DND-41 (cell line): Measurements from ENCODE around the gene MCC.

Experiments used
- ATAC-seq: fragments of 200-7000 bp; cut with Tn5 transposase; 3 replicates; pipeline ENCODE4 v1.9.1; 2021; ENCODE audit warnings: low read depth; ENCODE audit not compliant: insufficient read depth
- DNase-seq: peaks from one replicate; pipeline ENCODE4 v3.0.0-alpha.2; 2020
- H2AFZ ChIP-seq: 2 replicates; pipeline ENCODE4 v1.6.0; 2012; ENCODE audit warnings: low read depth, low read length
- H3K27ac ChIP-seq: 2 replicates; pipeline ENCODE4 v1.5.1; 2012; ENCODE audit warnings: low read length, inconsistent platforms
- H3K27me3 ChIP-seq: fragments of 200-600 bp; sonication (generic); 2 replicates; pipeline ENCODE4 v1.6.0; 2012; ENCODE audit warnings: low read length, mild to moderate bottlenecking, inconsistent platforms; ENCODE audit not compliant: insufficient read depth, poor library complexity
- H3K36me3 ChIP-seq: 2 replicates; pipeline ENCODE4 v1.5.1; 2012; ENCODE audit warnings: low read length, inconsistent platforms; ENCODE audit not compliant: insufficient read depth
- H3K4me1 ChIP-seq: 2 replicates; pipeline ENCODE4 v1.5.1; 2012; ENCODE audit warnings: mild to moderate bottlenecking, low read length; ENCODE audit not compliant: insufficient read depth
- H3K4me2 ChIP-seq: 2 replicates; pipeline ENCODE4 v1.6.0; 2012; ENCODE audit warnings: mild to moderate bottlenecking, moderate library complexity, low read length, inconsistent platforms; ENCODE audit not compliant: insufficient read depth
- H3K4me3 ChIP-seq, 2 experiments: fragments of 200-600 bp in 1 of 2; shearing (Covaris generic) in 1 of 2; 2 replicates each; pipeline ENCODE4 v1.5.1; 2012 to 2016; ENCODE audit warnings: inconsistent platforms in 2 of 2, low read length in 2 of 2, mild to moderate bottlenecking in 2 of 2, low read depth in 1 of 2, moderate library complexity in 1 of 2
- H3K79me2 ChIP-seq: 2 replicates; pipeline ENCODE4 v1.6.0; 2012; ENCODE audit warnings: low read length, inconsistent platforms; ENCODE audit not compliant: insufficient read depth
- H3K9ac ChIP-seq: 2 replicates; pipeline ENCODE4 v1.6.0; 2012; ENCODE audit warnings: low read depth, mild to moderate bottlenecking, inconsistent platforms, low read length, moderate library complexity
- H3K9me3 ChIP-seq: 2 replicates; pipeline ENCODE4 v1.5.1; 2012; ENCODE audit warnings: low read length, moderate library complexity, mild to moderate bottlenecking, inconsistent platforms; ENCODE audit not compliant: insufficient read depth, severe bottlenecking
- H4K20me1 ChIP-seq: 2 replicates; pipeline ENCODE4 v1.6.0; 2012; ENCODE audit warnings: low read length; ENCODE audit not compliant: insufficient read depth
- EZH2 ChIP-seq: IDR thresholded peaks from 3 replicates; pipeline ENCODE4 v1.6.1; 2012; ENCODE audit warnings: borderline replicate concordance, low read depth, mild to moderate bottlenecking, moderate library complexity, low read length, inconsistent platforms; ENCODE audit not compliant: severe bottlenecking
- TF ChIP-seq, protein P1 (sequence below): IDR thresholded peaks from 2 replicates; pipeline ENCODE4 v1.5.1; 2012; ENCODE audit warnings: borderline replicate concordance, low read length, moderate library complexity, mild to moderate bottlenecking; ENCODE audit not compliant: poor library complexity, severe bottlenecking; ENCODE audit errors: extremely low read depth

The MCC gene

GRCh38 chr5:113513384-113514288 lies 25.4 kb upstream of the MCC start, which contains the start of gene YTHDC2:
Gene YTHDC2 (plus strand): TSS chr5:113513694. CDS start chr5:113513896, 202 bp downstream.
- ATAC-seq (peak; percentile 96), DNase-seq (peak; percentile 90)
- TF ChIP-seq, protein P1, sequence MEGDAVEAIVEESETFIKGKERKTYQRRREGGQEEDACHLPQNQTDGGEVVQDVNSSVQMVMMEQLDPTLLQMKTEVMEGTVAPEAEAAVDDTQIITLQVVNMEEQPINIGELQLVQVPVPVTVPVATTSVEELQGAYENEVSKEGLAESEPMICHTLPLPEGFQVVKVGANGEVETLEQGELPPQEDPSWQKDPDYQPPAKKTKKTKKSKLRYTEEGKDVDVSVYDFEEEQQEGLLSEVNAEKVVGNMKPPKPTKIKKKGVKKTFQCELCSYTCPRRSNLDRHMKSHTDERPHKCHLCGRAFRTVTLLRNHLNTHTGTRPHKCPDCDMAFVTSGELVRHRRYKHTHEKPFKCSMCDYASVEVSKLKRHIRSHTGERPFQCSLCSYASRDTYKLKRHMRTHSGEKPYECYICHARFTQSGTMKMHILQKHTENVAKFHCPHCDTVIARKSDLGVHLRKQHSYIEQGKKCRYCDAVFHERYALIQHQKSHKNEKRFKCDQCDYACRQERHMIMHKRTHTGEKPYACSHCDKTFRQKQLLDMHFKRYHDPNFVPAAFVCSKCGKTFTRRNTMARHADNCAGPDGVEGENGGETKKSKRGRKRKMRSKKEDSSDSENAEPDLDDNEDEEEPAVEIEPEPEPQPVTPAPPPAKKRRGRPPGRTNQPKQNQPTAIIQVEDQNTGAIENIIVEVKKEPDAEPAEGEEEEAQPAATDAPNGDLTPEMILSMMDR: peak; percentile 78
- TF ChIP-seq EZH2: no peak
- Histone ChIP-seq H3K4me1 (peaks cover 40% of the 10 kb centered on the region), H3K79me2 (peaks cover 55% of the 10 kb centered on the region), H2AFZ (peak within 1 kb of the TSS; percentile 84), H3K27ac (peak within 1 kb of the TSS; percentile 79), H3K36me3 (peaks cover 26% of the 10 kb centered on the region), H3K4me2 (peak within 1 kb of the TSS; percentile 96), H3K4me3 (peak within 1 kb of the TSS; percentile 55 to 79), H4K20me1 (peaks cover 3% of the 10 kb centered on the region; the same call in 1 of the 2 replicates), H3K9me3 (no peaks in the 10 kb centered on the region), H3K27me3 (no peaks in the 10 kb centered on the region), H3K9ac (peak within 1 kb of the TSS; percentile 83)

DNA sequence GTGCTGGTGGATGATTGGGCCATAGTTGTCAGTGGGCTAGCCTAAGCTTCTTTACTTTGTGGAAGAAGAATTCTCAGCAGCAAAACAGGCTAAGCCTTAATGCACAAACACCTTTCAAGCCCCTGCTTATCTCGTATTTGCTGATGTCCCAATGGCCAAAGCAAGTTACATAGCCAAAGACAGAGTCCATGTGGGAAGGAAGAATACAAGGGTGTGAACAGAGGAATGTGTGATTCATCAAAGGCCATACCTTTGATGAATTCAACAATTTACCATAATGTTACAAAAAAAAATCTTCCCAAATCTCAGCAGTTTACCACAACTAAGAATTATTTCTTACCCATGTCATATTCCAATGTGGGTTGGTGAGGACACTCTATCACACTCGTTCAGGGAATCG lies 24.1 kb upstream of the MCC start:
- Histone ChIP-seq H3K4me2 (no peak overlapping the region), H3K4me3 (no peak overlapping the region), H3K79me2 (peaks cover 45% of the 10 kb centered on the region), H3K9me3 (no peaks in the 10 kb centered on the region), H3K27ac (no peak overlapping the region), H3K9ac (no peak overlapping the region), H3K36me3 (peaks cover 18% of the 10 kb centered on the region), H3K4me1 (peaks cover 37% of the 10 kb centered on the region), H4K20me1 (peaks cover 3% of the 10 kb centered on the region; the same call in 1 of the 2 replicates), H2AFZ (peak overlapping the region; percentile 84; the same call in 1 of the 2 replicates), H3K27me3 (no peaks in the 10 kb centered on the region)
- no peak for DNase-seq
- TF ChIP-seq, protein P1: no peak
- no peak for TF ChIP-seq EZH2
- no peak for ATAC-seq

GRCh38 chr5:113510836-113511451 lies 22.7 kb upstream of the MCC start:
- Histone ChIP-seq H3K9me3 (no peaks in the 10 kb centered on the region), H3K4me3 (no peak overlapping the region), H3K27ac (no peak overlapping the region), H3K4me2 (no peak overlapping the region), H3K4me1 (peaks cover 25% of the 10 kb centered on the region), H2AFZ (no peak overlapping the region), H3K9ac (no peak overlapping the region), H3K79me2 (peaks cover 31% of the 10 kb centered on the region), H3K36me3 (peaks cover 8% of the 10 kb centered on the region), H3K27me3 (no peaks in the 10 kb centered on the region), H4K20me1 (peaks cover 3% of the 10 kb centered on the region; the same call in 1 of the 2 replicates)
- no peak for DNase-seq
- no peak for ATAC-seq
- TF ChIP-seq, protein P1: peak; percentile 63
- no peak for TF ChIP-seq EZH2
